NCI-H1105 treated with DMSO at 0.1 percent for 48 hours (cell line): ENCODE results near the gene S1PR1.
"Not testable (repeated sequence)": the region's sequence is repeated elsewhere in the genome, so short reads cannot be mapped to it uniquely, and the experiment has no call there.

ENCODE experiments used
- DNase-seq: peaks from one replicate; lab custom pipeline; 2025; lab: John Stamatoyannopoulos, UW

The S1PR1 gene

GRCh38 chr1:101219924-101220870, 16.6 kb upstream of the S1PR1 start:
- peak; percentile 21 for DNase-seq

- DNase-seq = no peak
These were observed 15.9 kb upstream of the S1PR1 start for GRCh38 chr1:101220906-101221305.

DNA sequence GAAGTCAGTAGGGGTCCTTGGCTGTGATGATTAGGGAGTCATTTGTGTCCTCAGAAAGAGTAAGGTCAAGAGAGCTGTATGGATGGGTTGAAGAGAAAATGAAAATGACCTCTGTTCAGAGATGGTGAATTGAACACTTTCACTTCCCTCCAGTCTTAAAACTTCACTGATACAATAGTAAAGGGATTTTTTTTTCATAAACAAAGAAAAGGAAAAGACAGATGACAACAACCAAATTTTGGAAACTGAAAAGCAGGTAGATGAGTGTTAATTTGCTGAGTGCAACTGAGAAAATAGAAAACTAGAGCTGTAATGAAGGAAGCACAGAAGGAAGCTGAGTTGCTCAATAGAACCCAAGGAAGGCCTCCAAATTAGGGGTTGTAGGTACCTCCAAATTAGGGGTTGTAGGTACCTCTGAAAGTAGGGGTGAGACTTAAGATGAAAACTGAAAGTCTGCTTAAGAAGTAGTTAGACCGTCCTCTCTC, 14.8 kb upstream of the S1PR1 start:
- DNase-seq = no peak

DNA sequence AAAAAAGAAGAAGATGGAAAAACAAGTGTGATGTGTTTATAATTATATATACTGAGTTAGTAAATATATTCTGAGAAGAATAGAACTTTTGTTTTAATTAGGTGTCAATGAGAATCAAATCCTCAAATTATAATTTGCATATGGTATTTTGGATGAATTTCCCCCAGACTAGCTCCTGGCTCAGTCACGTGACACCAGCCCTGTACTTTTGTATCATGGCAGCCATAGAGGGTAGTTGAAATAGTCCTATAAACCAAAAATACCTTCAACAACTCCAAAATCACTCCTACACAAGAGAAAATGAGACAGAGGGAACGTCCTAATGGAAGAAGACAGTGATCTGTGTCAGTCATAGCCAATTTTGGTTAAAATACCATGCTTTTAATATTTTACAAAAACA, 9.0 kb upstream of the S1PR1 start:
- no peak for DNase-seq

GRCh38 chr1:101228424-101229134, 8.2 kb upstream of the S1PR1 start:
- DNase-seq = no peak

DNA sequence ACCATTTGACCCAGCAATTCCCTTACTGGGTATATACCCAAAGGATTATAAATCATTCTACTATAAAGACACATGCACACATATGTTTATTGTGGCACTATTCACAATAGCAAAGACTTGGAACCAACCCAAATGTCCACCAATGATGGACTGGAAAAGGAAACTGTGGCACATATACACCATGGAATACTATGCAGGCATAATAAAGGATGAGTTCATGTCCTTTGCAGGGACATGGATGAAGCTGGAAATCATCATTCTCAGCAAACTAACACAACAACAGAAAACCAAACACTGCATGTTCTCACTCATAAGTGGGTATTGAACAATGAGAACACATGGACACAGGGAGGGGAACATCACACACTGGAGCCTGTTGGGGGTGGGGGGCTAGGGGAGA, 4.6 kb upstream of the S1PR1 start:
- not testable (repeated sequence) for DNase-seq

GRCh38 chr1:101233495-101233894, 3.3 kb upstream of the S1PR1 start:
- DNase-seq = no peak

DNA sequence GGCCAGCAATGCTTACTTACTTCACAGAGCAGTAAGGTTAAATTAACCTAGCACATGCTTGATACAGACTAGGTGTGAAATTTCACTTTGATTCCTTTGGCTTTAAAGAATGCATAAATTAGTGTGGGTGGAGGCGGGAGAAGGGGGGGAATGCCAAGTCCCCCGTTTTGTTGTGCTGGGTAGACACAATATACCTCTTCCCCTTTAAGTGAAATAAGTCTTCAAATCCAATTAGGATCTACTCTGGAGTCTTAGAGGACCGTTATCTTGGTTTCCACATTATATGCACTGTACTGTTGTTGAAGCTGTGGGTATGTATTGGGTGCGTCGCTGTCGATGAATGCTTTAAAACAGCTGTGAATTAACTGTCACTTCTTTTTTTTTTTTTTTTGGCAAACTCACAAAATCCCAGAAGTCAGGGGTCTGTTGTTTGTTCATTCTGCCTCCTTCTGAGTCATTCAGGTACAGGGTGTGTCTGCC, 1.6 kb upstream of the S1PR1 start:
- no peak for DNase-seq

DNA sequence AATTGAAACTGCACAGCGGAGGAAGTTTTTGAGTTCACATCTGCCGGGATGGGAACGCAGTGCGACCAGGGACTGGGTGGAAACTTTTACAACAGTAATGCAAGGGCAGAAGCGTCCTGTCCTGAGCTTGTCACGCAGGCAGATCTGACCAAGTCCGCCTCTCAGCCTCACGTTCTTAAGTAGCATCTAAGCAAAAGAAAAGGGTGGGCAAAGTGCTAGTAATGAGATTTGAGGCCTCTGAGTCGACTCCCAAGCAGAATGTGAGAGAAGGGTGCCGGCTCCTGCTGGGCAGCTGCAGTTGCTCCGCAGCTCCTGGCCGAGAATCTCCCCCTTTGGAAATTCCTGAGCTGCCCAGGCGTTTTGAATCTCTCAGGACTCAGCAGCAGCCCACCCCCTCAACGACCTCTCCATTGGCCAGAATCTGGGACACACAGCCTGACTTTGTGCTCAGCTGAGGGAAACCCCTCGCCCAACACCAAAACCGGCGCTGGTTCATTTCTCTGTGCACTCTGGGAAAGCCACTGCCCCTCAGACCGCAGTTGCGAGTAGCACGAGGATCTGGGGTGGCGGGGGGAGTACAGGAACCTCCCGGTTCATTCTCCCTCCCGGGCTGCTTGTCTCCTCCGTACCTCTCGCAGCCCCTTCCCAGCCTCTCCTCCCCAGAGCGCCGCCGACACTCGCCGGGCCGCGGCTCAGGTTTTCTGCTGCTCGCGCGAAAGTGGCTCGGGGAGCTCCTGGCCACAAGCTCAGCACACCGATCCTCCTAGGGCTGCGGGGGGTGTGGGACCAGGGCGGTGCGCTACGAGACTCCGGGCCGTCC, 913 bp upstream of the S1PR1 start:
- peak; percentile 33 for DNase-seq

DNA sequence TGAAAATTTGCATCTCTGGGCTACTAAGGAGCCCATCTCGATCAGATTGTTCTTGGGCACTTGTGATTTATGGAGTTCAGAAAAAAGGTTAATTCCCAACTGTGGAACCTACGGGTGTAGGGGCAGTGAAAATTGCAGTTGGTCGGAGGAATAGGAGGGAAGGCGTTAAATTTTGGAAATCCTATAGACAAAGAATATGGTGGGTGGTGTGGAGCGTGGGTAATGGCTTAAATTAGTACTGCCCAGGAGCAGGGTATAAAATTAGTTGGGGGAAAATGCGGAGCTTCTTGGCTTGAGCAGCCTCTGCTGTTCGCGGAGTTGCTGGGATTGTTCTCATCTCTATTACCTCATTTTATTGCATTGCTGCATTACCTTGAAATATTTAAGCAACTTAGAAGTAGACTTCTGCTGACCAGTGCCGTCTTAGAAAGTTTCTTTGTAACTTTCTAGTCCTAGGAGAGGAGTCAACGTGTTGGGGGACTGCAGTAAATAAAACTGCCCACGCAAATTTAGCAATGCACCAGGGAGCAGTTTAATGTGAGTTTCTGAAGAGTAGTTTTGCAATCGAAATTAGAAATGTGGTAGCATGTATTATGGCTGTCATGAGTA, 514 bp downstream of the S1PR1 start:
- peak; percentile 39 for DNase-seq

- DNase-seq = peak; percentile 29
These were observed 1.3 kb downstream of the S1PR1 start for GRCh38 chr1:101238031-101238628.

DNA sequence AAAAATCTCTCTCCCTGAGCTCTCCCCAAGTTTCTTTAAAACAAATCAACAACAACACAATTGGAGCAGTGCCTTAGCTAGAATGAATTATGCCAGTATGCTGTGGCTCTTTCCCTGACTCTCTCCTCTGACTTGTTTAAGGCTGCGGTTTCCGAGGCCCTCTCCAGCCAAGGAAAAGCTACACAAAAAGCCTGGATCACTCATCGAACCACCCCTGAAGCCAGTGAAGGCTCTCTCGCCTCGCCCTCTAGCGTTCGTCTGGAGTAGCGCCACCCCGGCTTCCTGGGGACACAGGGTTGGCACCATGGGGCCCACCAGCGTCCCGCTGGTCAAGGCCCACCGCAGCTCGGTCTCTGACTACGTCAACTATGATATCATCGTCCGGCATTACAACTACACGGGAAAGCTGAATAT, 1.9 kb downstream of the S1PR1 start:
- peak; percentile 74 for DNase-seq

DNA sequence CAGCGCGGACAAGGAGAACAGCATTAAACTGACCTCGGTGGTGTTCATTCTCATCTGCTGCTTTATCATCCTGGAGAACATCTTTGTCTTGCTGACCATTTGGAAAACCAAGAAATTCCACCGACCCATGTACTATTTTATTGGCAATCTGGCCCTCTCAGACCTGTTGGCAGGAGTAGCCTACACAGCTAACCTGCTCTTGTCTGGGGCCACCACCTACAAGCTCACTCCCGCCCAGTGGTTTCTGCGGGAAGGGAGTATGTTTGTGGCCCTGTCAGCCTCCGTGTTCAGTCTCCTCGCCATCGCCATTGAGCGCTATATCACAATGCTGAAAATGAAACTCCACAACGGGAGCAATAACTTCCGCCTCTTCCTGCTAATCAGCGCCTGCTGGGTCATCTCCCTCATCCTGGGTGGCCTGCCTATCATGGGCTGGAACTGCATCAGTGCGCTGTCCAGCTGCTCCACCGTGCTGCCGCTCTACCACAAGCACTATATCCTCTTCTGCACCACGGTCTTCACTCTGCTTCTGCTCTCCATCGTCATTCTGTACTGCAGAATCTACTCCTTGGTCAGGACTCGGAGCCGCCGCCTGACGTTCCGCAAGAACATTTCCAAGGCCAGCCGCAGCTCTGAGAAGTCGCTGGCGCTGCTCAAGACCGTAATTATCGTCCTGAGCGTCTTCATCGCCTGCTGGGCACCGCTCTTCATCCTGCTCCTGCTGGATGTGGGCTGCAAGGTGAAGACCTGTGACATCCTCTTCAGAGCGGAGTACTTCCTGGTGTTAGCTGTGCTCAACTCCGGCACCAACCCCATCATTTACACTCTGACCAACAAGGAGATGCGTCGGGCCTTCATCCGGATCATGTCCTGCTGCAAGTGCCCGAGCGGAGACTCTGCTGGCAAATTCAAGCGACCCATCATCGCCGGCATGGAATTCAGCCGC, 2.5 kb downstream of the S1PR1 start:
- no peak for DNase-seq

DNA sequence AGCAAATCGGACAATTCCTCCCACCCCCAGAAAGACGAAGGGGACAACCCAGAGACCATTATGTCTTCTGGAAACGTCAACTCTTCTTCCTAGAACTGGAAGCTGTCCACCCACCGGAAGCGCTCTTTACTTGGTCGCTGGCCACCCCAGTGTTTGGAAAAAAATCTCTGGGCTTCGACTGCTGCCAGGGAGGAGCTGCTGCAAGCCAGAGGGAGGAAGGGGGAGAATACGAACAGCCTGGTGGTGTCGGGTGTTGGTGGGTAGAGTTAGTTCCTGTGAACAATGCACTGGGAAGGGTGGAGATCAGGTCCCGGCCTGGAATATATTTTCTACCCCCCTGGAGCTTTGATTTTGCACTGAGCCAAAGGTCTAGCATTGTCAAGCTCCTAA, 3.2 kb downstream of the S1PR1 start:
- DNase-seq = no peak

- DNase-seq = no peak
These were observed 4.8 kb downstream of the S1PR1 start for GRCh38 chr1:101241485-101242225.

GRCh38 chr1:101242324-101243050, 5.7 kb downstream of the S1PR1 start:
- DNase-seq = no peak

DNA sequence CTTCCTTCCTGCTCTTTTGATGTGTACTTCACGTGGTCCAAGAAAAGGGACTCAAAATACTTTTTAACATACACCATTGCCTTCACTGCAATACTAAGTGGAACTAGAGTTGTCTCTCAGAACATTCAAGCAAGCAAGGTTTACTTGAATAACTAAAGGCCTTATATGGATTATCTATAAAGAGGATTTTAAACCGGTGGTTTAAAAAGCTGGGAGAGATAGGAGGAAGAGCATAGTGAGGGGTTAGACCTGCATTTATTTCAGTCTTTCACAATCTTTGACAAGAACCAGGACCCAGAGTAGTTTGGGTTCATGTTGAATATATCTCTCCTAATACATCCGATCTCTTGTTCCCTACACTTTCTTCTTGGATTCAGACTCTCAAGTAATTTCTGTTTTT, 6.9 kb downstream of the S1PR1 start:
- no peak for DNase-seq

- no peak for DNase-seq
These were observed 8.0 kb downstream of the S1PR1 start for GRCh38 chr1:101244842-101245241.
